ENCODE results near the gene NUP153. TPM values are rescaled to one million over a fixed set of nuclear protein-coding genes. Genes with fewer than 3 reads are reported as not detected.

Gene NUP153
- total RNA-seq = 22.2 and 23.1 TPM in 2 replicates

DNA sequence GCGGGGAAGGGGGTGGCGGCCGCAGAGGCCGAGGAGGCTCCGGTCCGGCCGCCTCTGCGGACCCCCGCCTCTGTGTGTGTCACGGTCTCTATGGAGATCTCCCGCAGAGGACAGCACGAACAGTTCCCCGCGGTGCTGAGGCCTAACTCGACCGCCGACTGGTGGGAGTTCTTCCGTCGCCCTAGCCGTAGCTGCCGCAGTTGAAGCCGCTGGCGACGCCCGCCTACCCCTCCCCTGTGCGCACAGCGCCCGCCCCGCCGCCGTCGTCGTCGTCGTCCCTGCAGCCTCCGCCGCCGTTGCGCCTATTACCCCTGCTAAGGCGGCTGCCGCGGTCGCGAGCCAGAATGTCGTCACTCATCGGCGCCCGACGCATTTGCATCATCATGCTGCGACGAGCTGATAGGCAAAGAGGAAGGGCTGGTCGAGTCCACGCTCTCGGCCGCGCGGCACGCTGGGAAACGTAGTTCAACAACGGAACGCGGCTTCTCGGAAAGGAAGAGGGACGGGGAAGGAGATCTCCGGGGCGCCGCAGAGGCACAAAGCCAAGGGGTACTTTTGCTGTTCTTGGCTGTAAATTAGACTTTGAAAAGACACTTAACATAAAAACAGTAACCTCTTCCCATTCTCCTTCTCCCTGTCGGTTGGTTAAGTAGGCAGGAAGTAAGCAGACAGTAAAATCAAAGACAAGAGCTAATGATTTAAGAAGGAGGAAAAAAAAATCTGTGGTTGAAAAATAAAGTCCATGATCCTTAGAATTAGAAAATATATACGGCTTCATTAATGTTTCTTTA lies at the start of gene NUP153:
TSS of gene NUP153 (minus strand) at position 346 of the 791 bp plus-strand sequence. CDS start 538 bp downstream, outside the sequence.

DNA sequence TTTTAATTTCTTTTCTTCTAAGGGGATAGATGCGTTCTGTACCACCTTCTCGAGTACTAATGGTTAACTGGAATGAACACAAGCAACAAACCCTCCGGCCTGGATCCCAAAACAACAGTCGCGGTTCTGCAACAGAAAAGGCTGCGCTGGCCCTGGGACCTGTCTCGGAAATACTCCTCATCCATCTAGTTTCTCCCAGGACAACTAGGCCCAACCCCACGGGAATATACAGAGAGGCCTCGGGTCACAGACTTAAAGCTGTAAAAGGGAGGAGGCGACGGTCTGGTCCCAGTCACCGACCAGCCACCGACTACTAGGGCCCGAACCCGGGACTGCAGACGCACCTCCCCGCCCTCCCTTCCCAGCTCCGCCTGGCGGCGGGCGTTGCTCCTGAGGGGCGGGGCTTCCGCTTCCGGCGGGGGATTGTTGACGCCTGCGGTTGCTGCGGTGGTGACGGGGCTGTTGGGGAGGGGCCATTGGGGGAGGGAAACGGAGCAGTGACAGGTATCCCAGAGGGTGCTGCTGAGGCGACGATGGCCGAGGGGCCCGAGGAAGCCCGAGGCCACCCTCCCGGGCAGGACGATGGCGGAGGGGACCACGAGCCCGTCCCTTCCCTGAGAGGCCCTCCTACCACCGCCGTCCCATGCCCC lies 106.7 kb downstream of the NUP153 start, which contains the start of gene FAM8A1:
TSS of gene FAM8A1 (plus strand) at position 426 of the 650 bp plus-strand sequence. CDS start at position 534, 108 bp downstream.

Other genes with a start within 250 kb of the NUP153 start
- 28.4 and 30.0 TPM in 2 replicates for gene FAM8A1, start 106.6 kb downstream of the NUP153 start, total RNA-seq

Measured in cardiac ventricle fibroblast (primary cell).